Skin epidermis (tissue), 12 donors: Measurements from ENCODE around the gene IRF7.

ENCODE experiments used
- H3K27ac ChIP-seq, 21 experiments: fragments of 200-600 bp; sonication (generic) in 11 of 21; one replicate each; pipeline ENCODE4 v1.5.0; 2020; ENCODE audit warnings: mild to moderate bottlenecking in 3 of 21, inconsistent platforms in 2 of 21, moderate library complexity in 2 of 21
- H3K4me3 ChIP-seq, 7 experiments: fragments of 200-600 bp; sonication (generic) in 2 of 7; one replicate each; pipeline ENCODE4 v1.5.0; 2020; ENCODE audit warnings: inconsistent platforms in 2 of 7, mild to moderate bottlenecking in 2 of 7, moderate library complexity in 1 of 7

IRF7 gene

GRCh38 chr11:623999-624704 is 8.4 kb upstream of the IRF7 start:
- Histone ChIP-seq H3K4me3 (no peak overlapping the region), H3K27ac (no peak overlapping the region)

GRCh38 chr11:623349-623869 is 7.7 kb upstream of the IRF7 start:
- Histone ChIP-seq H3K4me3 (no peak overlapping the region), H3K27ac (no peak overlapping the region)

- H3K4me3 ChIP-seq = no peak overlapping the region
- H3K27ac ChIP-seq = no peak overlapping the region
These were observed 6.1 kb upstream of the IRF7 start for GRCh38 chr11:621838-622237.

GRCh38 chr11:620935-621814 is 5.4 kb upstream of the IRF7 start:
- H3K27ac ChIP-seq = no peak overlapping the region
- no peak overlapping the region for H3K4me3 ChIP-seq

- H3K4me3 ChIP-seq = no peak overlapping the region
- no peak overlapping the region for H3K27ac ChIP-seq
These were observed 4.5 kb upstream of the IRF7 start for GRCh38 chr11:620201-620600.

- Histone ChIP-seq H3K4me3 (no peak overlapping the region), H3K27ac (no peak overlapping the region)
These were observed 3.9 kb upstream of the IRF7 start for GRCh38 chr11:619628-620050.

- Histone ChIP-seq H3K4me3 (no peak overlapping the region), H3K27ac (no peak overlapping the region)
These were observed 3.3 kb upstream of the IRF7 start for GRCh38 chr11:618856-619627.

- Histone ChIP-seq H3K4me3 (no peak overlapping the region), H3K27ac (no peak overlapping the region)
These were observed 2.3 kb upstream of the IRF7 start for GRCh38 chr11:617912-618682.

GRCh38 chr11:617199-617911 is 1.6 kb upstream of the IRF7 start:
- no peak overlapping the region for H3K4me3 ChIP-seq
- peak overlapping the region in 1 of 21 experiments; percentile 98 for H3K27ac ChIP-seq

- Histone ChIP-seq H3K4me3 (peak overlapping the region; percentile 55 to 85 (median 72)), H3K27ac (peak overlapping the region in 20 of 21 experiments; percentile 6 to 99 (median 97))
These were observed 809 bp upstream of the IRF7 start for GRCh38 chr11:616320-617198.

- H3K27ac ChIP-seq = peak overlapping the region; percentile 80 to 99 (median 97)
- H3K4me3 ChIP-seq = peak overlapping the region; percentile 55 to 85 (median 72)
These were observed 887 bp downstream of the IRF7 start for GRCh38 chr11:614623-615503.

- Histone ChIP-seq H3K27ac (peak overlapping the region in 18 of 21 experiments; percentile 16 to 99 (median 96)), H3K4me3 (peak overlapping the region; percentile 55 to 85 (median 72))
These were observed 1.6 kb downstream of the IRF7 start for GRCh38 chr11:614021-614622.

GRCh38 chr11:613369-613968 is 2.3 kb downstream of the IRF7 start:
- peak overlapping the region in 3 of 7 experiments; percentile 2 to 78 (median 69) for H3K4me3 ChIP-seq
- H3K27ac ChIP-seq = peak overlapping the region in 16 of 21 experiments; percentile 16 to 99 (median 96)

- no peak overlapping the region for H3K4me3 ChIP-seq
- H3K27ac ChIP-seq = peak overlapping the region in 10 of 21 experiments; percentile 12 to 98 (median 36)
These were observed 2.8 kb downstream of the IRF7 start for GRCh38 chr11:612961-613300.

- H3K27ac ChIP-seq = peak overlapping the region in 7 of 21 experiments; percentile 12 to 98 (median 29)
- H3K4me3 ChIP-seq = no peak overlapping the region
These were observed 3.4 kb downstream of the IRF7 start for GRCh38 chr11:612201-612960.
